Measurements from ENCODE around the gene ANKS3. TPM values are rescaled to one million over a fixed set of nuclear protein-coding genes. Genes with fewer than 3 reads are reported as not detected.

The ANKS3 gene
- total RNA-seq, 1 donor from 2014 or later: 8.7 TPM

DNA sequence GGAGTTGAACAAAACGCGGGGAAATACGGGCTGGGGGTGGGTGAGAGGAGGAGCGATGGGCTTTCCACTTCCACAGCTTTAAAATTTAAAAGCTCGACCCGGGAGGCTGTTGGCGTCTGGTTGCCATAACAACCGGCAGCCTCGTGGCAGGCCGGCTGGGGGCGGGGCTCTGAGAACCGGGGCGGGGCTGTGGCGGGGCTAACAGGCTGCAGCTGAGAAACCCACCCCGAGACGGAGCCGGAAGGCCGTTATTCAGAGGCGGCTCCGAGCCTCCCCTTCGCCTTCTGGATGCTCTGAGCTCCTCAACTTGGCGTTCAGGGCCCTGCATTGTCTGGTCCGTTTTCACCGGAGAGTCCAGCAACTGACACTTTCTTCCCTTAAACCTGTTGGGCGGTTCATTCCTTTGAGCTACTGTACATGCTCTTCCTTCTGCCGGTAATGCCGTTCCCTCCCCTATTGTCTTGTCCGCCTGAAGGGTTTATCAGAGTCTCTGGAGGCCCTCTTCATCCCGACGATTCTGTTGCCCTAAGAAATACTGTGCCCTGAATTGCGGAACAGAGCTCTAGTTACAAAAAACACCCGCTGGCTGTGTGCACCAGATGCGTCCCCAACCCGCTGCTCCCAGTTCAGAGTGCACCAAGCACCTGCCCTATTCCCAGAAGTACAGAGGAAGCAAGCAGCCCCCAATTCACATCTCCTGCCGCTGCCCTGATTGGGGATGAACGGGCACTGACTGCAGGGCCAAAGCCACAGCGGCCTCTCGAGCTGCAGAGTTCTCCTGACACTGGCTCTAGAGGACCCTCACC, 862 bp upstream of the ANKS3 start:
- DNase-seq: peak; percentile 91
- Histone ChIP-seq H3K4me3 (peak overlapping the region; percentile 88), H3K9me3 (replicated peaks) (no peaks in the 10 kb centered on the region), H3K4me1 (peaks cover 25% of the 10 kb centered on the region), H3K27me3 (ENCODE audit: low read depth) (no peaks in the 10 kb centered on the region), H3K27ac (replicated peaks) (peak overlapping the region; percentile 84), H3K36me3 (peaks cover 16% of the 10 kb centered on the region)
- TF ChIP-seq, protein P1, sequence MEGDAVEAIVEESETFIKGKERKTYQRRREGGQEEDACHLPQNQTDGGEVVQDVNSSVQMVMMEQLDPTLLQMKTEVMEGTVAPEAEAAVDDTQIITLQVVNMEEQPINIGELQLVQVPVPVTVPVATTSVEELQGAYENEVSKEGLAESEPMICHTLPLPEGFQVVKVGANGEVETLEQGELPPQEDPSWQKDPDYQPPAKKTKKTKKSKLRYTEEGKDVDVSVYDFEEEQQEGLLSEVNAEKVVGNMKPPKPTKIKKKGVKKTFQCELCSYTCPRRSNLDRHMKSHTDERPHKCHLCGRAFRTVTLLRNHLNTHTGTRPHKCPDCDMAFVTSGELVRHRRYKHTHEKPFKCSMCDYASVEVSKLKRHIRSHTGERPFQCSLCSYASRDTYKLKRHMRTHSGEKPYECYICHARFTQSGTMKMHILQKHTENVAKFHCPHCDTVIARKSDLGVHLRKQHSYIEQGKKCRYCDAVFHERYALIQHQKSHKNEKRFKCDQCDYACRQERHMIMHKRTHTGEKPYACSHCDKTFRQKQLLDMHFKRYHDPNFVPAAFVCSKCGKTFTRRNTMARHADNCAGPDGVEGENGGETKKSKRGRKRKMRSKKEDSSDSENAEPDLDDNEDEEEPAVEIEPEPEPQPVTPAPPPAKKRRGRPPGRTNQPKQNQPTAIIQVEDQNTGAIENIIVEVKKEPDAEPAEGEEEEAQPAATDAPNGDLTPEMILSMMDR (IDR thresholded peaks at IDR 0.05; ENCODE audit: borderline replicate concordance): no peak
- intact Hi-C loops (cut with micrococcal nuclease): no loop called here

DNA sequence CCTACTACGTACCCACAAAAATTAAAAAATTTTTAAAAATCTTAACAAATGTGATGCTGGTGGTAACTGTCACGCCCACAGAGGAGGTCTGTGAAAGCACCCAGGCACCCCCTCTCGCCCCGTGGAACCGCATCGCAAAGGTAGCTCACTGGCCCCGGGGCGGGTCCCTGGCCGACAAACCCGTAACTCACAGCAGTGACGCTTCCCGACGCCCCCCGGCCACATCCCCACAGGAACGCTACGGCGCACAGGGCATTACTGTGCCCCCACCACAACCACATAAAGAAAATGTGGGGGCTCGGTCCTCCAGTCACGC, 366 bp downstream of the ANKS3 start:
- TF ChIP-seq, protein P1 (IDR thresholded peaks at IDR 0.05; ENCODE audit: borderline replicate concordance): no peak
- intact Hi-C loops (cut with micrococcal nuclease): no loop called here
- H3K27ac ChIP-seq (replicated peaks): peak overlapping the region; percentile 84

DNA sequence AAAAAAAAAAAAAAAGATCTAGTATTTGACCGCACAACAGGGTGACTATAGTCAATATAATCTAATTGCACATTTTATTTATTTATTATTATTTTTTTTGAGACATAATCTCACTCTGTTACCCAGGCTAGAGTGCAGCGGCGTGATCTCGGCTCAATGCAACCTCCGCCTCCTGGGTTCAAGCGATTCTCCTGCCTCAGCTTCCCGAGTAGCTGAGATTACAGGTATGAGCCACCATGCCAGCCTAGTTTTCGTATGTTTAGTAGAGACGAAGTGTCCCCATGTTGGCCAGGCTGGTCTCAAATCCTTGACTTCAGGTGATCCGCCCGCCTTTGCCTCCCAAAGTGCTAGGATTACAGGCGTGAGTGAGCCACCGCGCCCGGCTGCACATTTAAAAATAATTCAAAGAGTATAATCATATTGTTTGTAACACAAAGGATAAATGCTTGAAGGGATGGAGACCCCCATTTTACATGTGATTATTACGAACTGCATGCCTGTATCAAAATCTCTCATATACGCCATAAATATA, 794 bp downstream of the ANKS3 start:
- Histone ChIP-seq H3K4me1 (peaks cover 25% of the 10 kb centered on the region), H3K27me3 (ENCODE audit: low read depth) (no peaks in the 10 kb centered on the region), H3K9me3 (replicated peaks) (no peaks in the 10 kb centered on the region), H3K27ac (replicated peaks) (peak overlapping the region; percentile 84), H3K36me3 (peaks cover 33% of the 10 kb centered on the region), H3K4me3 (peak overlapping the region; percentile 88)
- intact Hi-C loops (cut with micrococcal nuclease): no loop called here
- no peak for DNase-seq
- TF ChIP-seq, protein P1 (IDR thresholded peaks at IDR 0.05; ENCODE audit: borderline replicate concordance): no peak

More for the DNA sequence above, 366 bp downstream of the ANKS3 start:
- DNase-seq: no peak
- Histone ChIP-seq H3K4me3 (peak overlapping the region; percentile 88), H3K27me3 (ENCODE audit: low read depth) (no peaks in the 10 kb centered on the region), H3K9me3 (replicated peaks) (no peaks in the 10 kb centered on the region), H3K36me3 (peaks cover 28% of the 10 kb centered on the region), H3K4me1 (peaks cover 25% of the 10 kb centered on the region)

DNA sequence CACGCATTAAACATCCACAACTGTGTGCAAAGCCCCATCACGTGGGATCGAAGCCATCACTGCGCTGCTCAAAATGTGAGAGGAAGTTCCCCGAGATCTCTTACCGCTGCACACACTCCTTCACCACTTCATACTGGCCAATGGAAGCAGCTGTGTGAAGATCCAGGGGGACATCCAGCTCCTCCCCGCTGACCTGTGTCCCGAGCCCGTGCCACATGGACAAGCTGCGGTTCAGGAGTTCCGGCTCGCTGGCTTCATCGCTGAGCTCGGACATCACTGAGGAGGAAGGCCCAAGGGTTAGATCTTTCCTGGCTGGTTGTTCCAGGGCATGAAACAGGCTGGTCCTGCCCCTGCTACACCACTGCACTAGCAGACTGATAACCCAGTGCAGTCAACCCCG, 4.2 kb downstream of the ANKS3 start:
- TF ChIP-seq, protein P1 (IDR thresholded peaks at IDR 0.05; ENCODE audit: borderline replicate concordance): no peak
- intact Hi-C loops (cut with micrococcal nuclease): no loop called here
- Histone ChIP-seq H3K4me1 (peaks cover 18% of the 10 kb centered on the region), H3K4me3 (no peak overlapping the region), H3K9me3 (replicated peaks) (no peaks in the 10 kb centered on the region), H3K27ac (replicated peaks) (no peak overlapping the region), H3K27me3 (ENCODE audit: low read depth) (no peaks in the 10 kb centered on the region), H3K36me3 (peaks cover 60% of the 10 kb centered on the region)
- no peak for DNase-seq

DNA sequence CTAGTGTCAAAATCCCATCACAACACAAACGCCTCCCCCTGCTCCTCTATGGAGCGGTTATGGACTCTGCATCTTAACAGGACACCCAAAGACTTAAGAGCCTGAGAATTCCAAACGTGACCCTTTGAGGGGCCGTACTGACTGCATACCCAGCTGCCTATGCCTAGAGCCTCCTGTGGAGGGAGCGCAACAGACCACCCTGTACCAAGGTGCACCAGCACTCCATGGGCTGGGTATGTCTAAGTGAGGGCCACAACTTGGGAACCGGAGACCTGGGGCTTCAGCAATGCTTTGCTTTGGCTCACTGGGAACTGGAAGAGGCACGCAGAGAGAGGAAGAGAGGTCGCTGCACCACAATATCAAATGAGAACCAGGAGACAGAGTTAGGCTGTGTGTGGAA, 5.4 kb downstream of the ANKS3 start:
- TF ChIP-seq, protein P1 (IDR thresholded peaks at IDR 0.05; ENCODE audit: borderline replicate concordance): no peak
- peaks cover 66% of the 10 kb centered on the region for H3K36me3 ChIP-seq

More for the DNA sequence above, 5.4 kb downstream of the ANKS3 start:
- Histone ChIP-seq H3K9me3 (replicated peaks) (no peaks in the 10 kb centered on the region), H3K27ac (replicated peaks) (no peak overlapping the region), H3K27me3 (ENCODE audit: low read depth) (no peaks in the 10 kb centered on the region), H3K4me3 (no peak overlapping the region), H3K4me1 (peaks cover 8% of the 10 kb centered on the region)
- intact Hi-C loops (cut with micrococcal nuclease): no loop called here
- DNase-seq: no peak

Data from left ventricle myocardium inferior (tissue), 1 donor.